Measurements from ENCODE around the gene TENM3.

GRCh38 chr4:182231080-182231479 is 12.1 kb upstream of the TENM3 start:
- TF ChIP-seq CTCF (conservative IDR thresholded peaks at IDR 0.05) = no peak
- no peak for TF ChIP-seq EZH2 (IDR thresholded peaks at IDR 0.05; ENCODE audit: low read depth)
